ENCODE measurements around the gene MALAT1. TPM values are rescaled to one million over a fixed set of nuclear protein-coding genes. Genes with fewer than 3 reads are reported as not detected.

Gene MALAT1
- total and polyA plus RNA-seq, 2 experiments from 2014 or later = 2,206 to 6,020 TPM

DNA sequence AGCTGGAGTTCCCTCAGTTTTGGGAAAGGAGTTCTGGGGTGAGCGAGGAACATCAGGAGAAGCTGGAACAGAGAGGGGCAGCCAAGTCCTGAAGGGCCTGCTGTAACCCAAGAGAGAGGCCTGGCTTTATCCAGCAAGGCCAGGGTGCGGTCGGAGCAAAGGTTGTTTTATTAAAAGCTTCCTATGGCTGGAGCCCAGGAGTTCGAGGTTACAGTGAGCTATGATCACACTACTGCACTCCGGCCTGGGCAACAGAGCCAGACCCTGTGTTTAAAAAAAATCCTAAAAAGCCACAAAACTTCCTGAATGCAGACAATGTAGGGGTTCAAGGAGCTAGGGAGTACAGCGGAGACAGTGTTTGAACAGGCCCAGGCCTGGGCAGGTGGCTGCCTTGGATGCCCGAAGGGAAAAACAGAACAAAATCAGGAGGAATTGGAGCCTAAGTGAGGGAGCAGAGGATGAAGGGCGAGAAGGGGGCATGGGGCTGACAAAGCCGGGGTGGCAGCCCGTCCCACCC, 22.2 kb upstream of the MALAT1 start:
- H3K4me2 ChIP-seq = peak overlapping the region; percentile 92
- no peaks in the 10 kb centered on the region for H3K36me3 ChIP-seq (ENCODE audit: insufficient read depth)
- H4K20me1 ChIP-seq (replicated peaks; ENCODE audit: insufficient read depth) = no peaks in the 10 kb centered on the region
- peak overlapping the region; percentile 90 for H3K27ac ChIP-seq (ENCODE audit: low read depth)
- peak overlapping the region; percentile 91; the same call in 1 of the 2 replicates for H2AFZ ChIP-seq
- Mint-ChIP-seq H3K36me3 (ENCODE audit: low read depth) (no peaks in the 10 kb centered on the region; the same call in 2 of the 3 replicates), H3K9me3 (peaks cover 2% of the 10 kb centered on the region; the same call in 1 of the 3 replicates), H3K27ac (peak overlapping the region; percentile 93), H3K4me3 (peak overlapping the region; percentile 83), H3K27me3 (ENCODE audit: insufficient read depth, low read depth, poor library complexity) (peaks cover 12% of the 10 kb centered on the region), H3K4me1 (peaks cover 37% of the 10 kb centered on the region)
- peaks cover 33% of the 10 kb centered on the region for H3K4me1 ChIP-seq (ENCODE audit: insufficient read depth)
- TF ChIP-seq, protein P1, sequence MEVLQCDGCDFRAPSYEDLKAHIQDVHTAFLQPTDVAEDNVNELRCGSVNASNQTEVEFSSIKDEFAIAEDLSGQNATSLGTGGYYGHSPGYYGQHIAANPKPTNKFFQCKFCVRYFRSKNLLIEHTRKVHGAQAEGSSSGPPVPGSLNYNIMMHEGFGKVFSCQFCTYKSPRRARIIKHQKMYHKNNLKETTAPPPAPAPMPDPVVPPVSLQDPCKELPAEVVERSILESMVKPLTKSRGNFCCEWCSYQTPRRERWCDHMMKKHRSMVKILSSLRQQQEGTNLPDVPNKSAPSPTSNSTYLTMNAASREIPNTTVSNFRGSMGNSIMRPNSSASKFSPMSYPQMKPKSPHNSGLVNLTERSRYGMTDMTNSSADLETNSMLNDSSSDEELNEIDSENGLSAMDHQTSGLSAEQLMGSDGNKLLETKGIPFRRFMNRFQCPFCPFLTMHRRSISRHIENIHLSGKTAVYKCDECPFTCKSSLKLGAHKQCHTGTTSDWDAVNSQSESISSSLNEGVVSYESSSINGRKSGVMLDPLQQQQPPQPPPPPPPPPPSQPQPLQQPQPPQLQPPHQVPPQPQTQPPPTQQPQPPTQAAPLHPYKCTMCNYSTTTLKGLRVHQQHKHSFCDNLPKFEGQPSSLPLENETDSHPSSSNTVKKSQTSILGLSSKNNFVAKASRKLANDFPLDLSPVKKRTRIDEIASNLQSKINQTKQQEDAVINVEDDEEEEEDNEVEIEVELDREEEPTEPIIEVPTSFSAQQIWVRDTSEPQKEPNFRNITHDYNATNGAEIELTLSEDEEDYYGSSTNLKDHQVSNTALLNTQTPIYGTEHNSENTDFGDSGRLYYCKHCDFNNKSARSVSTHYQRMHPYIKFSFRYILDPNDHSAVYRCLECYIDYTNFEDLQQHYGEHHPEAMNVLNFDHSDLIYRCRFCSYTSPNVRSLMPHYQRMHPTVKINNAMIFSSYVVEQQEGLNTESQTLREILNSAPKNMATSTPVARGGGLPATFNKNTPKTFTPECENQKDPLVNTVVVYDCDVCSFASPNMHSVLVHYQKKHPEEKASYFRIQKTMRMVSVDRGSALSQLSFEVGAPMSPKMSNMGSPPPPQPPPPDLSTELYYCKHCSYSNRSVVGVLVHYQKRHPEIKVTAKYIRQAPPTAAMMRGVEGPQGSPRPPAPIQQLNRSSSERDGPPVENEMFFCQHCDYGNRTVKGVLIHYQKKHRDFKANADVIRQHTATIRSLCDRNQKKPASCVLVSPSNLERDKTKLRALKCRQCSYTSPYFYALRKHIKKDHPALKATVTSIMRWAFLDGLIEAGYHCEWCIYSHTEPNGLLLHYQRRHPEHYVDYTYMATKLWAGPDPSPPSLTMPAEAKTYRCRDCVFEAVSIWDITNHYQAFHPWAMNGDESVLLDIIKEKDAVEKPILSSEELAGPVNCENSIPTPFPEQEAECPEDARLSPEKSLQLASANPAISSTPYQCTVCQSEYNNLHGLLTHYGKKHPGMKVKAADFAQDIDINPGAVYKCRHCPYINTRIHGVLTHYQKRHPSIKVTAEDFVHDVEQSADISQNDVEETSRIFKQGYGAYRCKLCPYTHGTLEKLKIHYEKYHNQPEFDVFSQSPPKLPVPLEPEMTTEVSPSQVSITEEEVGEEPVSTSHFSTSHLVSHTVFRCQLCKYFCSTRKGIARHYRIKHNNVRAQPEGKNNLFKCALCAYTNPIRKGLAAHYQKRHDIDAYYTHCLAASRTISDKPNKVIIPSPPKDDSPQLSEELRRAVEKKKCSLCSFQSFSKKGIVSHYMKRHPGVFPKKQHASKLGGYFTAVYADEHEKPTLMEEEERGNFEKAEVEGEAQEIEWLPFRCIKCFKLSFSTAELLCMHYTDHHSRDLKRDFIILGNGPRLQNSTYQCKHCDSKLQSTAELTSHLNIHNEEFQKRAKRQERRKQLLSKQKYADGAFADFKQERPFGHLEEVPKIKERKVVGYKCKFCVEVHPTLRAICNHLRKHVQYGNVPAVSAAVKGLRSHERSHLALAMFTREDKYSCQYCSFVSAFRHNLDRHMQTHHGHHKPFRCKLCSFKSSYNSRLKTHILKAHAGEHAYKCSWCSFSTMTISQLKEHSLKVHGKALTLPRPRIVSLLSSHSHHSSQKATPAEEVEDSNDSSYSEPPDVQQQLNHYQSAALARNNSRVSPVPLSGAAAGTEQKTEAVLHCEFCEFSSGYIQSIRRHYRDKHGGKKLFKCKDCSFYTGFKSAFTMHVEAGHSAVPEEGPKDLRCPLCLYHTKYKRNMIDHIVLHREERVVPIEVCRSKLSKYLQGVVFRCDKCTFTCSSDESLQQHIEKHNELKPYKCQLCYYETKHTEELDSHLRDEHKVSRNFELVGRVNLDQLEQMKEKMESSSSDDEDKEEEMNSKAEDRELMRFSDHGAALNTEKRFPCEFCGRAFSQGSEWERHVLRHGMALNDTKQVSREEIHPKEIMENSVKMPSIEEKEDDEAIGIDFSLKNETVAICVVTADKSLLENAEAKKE (CRISPR knock-in tag; IDR thresholded peaks at IDR 0.05) = no peak
- TF ChIP-seq ZNF331 (CRISPR knock-in tag; IDR thresholded peaks at IDR 0.05; ENCODE audit: low read depth) (no peak), CREB1 (CRISPR knock-in tag; IDR thresholded peaks at IDR 0.05; ENCODE audit: low read depth) (no peak), ZNF114 (CRISPR knock-in tag; IDR thresholded peaks at IDR 0.05) (no peak), JUNB (IDR thresholded peaks at IDR 0.05; ENCODE audit: unreplicated experiment) (no peak), STAT1 (IDR thresholded peaks at IDR 0.05; ENCODE audit: unreplicated experiment) (no peak), EZH2phosphoT487 (IDR thresholded peaks at IDR 0.05; ENCODE audit: unreplicated experiment) (no peak), POLR2AphosphoS5 (IDR thresholded peaks at IDR 0.05; ENCODE audit: low read depth) (no peak), NANOG (IDR thresholded peaks at IDR 0.05; ENCODE audit: borderline replicate concordance) (no peak), EZH2 (IDR thresholded peaks at IDR 0.05; ENCODE audit: low read depth, unreplicated experiment) (no peak)
- TF ChIP-seq, protein P2, sequence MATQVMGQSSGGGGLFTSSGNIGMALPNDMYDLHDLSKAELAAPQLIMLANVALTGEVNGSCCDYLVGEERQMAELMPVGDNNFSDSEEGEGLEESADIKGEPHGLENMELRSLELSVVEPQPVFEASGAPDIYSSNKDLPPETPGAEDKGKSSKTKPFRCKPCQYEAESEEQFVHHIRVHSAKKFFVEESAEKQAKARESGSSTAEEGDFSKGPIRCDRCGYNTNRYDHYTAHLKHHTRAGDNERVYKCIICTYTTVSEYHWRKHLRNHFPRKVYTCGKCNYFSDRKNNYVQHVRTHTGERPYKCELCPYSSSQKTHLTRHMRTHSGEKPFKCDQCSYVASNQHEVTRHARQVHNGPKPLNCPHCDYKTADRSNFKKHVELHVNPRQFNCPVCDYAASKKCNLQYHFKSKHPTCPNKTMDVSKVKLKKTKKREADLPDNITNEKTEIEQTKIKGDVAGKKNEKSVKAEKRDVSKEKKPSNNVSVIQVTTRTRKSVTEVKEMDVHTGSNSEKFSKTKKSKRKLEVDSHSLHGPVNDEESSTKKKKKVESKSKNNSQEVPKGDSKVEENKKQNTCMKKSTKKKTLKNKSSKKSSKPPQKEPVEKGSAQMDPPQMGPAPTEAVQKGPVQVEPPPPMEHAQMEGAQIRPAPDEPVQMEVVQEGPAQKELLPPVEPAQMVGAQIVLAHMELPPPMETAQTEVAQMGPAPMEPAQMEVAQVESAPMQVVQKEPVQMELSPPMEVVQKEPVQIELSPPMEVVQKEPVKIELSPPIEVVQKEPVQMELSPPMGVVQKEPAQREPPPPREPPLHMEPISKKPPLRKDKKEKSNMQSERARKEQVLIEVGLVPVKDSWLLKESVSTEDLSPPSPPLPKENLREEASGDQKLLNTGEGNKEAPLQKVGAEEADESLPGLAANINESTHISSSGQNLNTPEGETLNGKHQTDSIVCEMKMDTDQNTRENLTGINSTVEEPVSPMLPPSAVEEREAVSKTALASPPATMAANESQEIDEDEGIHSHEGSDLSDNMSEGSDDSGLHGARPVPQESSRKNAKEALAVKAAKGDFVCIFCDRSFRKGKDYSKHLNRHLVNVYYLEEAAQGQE (IDR thresholded peaks at IDR 0.05; ENCODE audit: unreplicated experiment) = no peak
- TF ChIP-seq, protein P3, sequence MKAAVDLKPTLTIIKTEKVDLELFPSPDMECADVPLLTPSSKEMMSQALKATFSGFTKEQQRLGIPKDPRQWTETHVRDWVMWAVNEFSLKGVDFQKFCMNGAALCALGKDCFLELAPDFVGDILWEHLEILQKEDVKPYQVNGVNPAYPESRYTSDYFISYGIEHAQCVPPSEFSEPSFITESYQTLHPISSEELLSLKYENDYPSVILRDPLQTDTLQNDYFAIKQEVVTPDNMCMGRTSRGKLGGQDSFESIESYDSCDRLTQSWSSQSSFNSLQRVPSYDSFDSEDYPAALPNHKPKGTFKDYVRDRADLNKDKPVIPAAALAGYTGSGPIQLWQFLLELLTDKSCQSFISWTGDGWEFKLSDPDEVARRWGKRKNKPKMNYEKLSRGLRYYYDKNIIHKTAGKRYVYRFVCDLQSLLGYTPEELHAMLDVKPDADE (IDR thresholded peaks at IDR 0.05) = no peak
- TF ChIP-seq, protein P4, sequence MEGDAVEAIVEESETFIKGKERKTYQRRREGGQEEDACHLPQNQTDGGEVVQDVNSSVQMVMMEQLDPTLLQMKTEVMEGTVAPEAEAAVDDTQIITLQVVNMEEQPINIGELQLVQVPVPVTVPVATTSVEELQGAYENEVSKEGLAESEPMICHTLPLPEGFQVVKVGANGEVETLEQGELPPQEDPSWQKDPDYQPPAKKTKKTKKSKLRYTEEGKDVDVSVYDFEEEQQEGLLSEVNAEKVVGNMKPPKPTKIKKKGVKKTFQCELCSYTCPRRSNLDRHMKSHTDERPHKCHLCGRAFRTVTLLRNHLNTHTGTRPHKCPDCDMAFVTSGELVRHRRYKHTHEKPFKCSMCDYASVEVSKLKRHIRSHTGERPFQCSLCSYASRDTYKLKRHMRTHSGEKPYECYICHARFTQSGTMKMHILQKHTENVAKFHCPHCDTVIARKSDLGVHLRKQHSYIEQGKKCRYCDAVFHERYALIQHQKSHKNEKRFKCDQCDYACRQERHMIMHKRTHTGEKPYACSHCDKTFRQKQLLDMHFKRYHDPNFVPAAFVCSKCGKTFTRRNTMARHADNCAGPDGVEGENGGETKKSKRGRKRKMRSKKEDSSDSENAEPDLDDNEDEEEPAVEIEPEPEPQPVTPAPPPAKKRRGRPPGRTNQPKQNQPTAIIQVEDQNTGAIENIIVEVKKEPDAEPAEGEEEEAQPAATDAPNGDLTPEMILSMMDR (conservative IDR thresholded peaks at IDR 0.05; ENCODE audit: low read depth in 2 of 2) = no peak
- DNase-seq (ENCODE audit: low spot score) (no peak), ATAC-seq (no peak)
- peaks cover 9% of the 10 kb centered on the region for H3K79me2 ChIP-seq (replicated peaks; ENCODE audit: insufficient read depth)
- peaks cover 18% of the 10 kb centered on the region for H3F3A ChIP-seq (replicated peaks; ENCODE audit: low read depth)
- H3K27me3 ChIP-seq (ENCODE audit: insufficient read depth) = no peaks in the 10 kb centered on the region
- H3K4me3 ChIP-seq = peak overlapping the region; percentile 79
- no peaks in the 10 kb centered on the region for H3K9me2 ChIP-seq (ENCODE audit: insufficient read depth)

Data from GM23338 (cell line).